ENCODE measurements around the gene HDAC8.
A peak's percentile ranks its signal among the peaks of the same experiment; 100 is the strongest.

HDAC8 gene

GRCh38 chrX:72475952-72476668 lies 96.5 kb downstream of the HDAC8 start:
- no peak for TF ChIP-seq CTCF (IDR thresholded peaks at IDR 0.05; ENCODE audit: insufficient read depth, low read depth, low read length, missing control alignments)

GRCh38 chrX:72475338-72475737 lies 97.3 kb downstream of the HDAC8 start:
- no peak overlapping the region for H3K4me3 ChIP-seq (ENCODE audit: low read length)
- no peak for TF ChIP-seq CTCF (IDR thresholded peaks at IDR 0.05; ENCODE audit: insufficient read depth, low read depth, low read length, missing control alignments)
- DNase-seq (ENCODE audit: low read depth), result peak; percentile 17

More at GRCh38 chrX:72475952-72476668, 96.5 kb downstream of the HDAC8 start:
- H3K4me3 ChIP-seq (ENCODE audit: low read length), result no peak overlapping the region
- DNase-seq (ENCODE audit: low read depth), result peak; percentile 10

DNA sequence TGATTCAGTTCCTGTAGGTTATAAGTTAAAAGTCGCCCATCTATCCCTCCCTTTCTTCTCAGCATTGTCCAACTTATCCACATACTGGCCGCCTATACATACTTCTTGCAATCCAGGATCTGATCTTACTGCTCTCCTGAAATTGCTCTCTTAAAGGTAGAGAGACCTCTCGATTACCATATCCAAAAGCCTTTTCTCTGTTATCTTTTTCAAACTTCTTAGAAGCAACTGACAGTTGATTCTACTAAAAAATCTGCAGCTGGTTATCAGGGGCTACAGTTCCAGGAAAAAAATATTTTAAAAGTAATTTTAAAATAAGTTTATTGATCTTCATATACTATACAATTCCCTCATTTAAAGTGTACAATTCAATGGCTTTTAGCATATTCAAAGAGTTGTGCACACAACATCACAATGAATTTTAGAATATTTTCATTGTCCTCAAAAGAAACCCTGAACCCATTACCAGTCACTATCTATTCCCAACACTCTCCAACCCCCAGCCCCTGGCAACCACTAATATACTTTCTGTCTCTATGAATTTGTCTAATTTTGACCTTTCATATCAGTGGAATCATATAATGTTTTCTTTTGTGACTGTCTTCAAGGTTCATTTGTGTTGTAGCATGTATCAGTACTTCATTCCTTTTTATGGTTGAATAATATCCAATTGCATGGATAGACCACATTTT lies 102.0 kb downstream of the HDAC8 start:
- DNase-seq (ENCODE audit: low read depth), result no peak
- H3K4me3 ChIP-seq (ENCODE audit: low read length), result no peak overlapping the region
- TF ChIP-seq CTCF (IDR thresholded peaks at IDR 0.05; ENCODE audit: insufficient read depth, low read depth, low read length, missing control alignments), result no peak

- DNase-seq (ENCODE audit: low read depth), result no peak
- TF ChIP-seq CTCF (IDR thresholded peaks at IDR 0.05; ENCODE audit: insufficient read depth, low read depth, low read length, missing control alignments), result no peak
- no peak overlapping the region for H3K4me3 ChIP-seq (ENCODE audit: low read length)
These were observed 102.5 kb downstream of the HDAC8 start for GRCh38 chrX:72470117-72470516.

- no peak for TF ChIP-seq CTCF (IDR thresholded peaks at IDR 0.05; ENCODE audit: insufficient read depth, low read depth, low read length, missing control alignments)
- DNase-seq (ENCODE audit: low read depth), result no peak
- no peak overlapping the region for H3K4me3 ChIP-seq (ENCODE audit: low read length)
These were observed 104.0 kb downstream of the HDAC8 start for GRCh38 chrX:72468607-72469006.

DNA sequence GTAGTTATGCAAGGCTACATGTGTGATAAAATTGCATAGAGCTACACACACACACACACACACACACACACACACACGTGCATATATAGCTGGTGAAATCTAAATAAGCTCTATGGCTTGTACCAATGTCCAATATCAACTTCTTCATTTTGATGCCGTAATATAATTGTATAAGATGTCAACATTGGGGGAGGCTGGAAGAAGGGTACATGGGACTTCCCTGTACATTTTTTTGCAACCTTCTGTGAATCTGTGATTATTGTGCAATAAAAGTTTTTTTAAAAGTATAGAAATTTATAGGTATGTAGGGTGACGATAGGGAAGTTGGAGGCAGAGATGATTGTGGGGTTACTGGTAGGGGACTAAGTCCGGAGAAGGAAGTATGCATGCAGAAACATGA lies 105.5 kb downstream of the HDAC8 start:
- no peak overlapping the region for H3K4me3 ChIP-seq (ENCODE audit: low read length)
- no peak for TF ChIP-seq CTCF (IDR thresholded peaks at IDR 0.05; ENCODE audit: insufficient read depth, low read depth, low read length, missing control alignments)
- no peak for DNase-seq (ENCODE audit: low read depth)
